Measurements from ENCODE around the gene COQ7.

GRCh38 chr16:19031738-19032137 is 35.7 kb upstream of the COQ7 start:
- no peak for TF ChIP-seq CTCF (IDR thresholded peaks at IDR 0.05 in 8 of 11, conservative IDR thresholded peaks at IDR 0.05 in 3 of 11)
- no peak for TF ChIP-seq POLR2A (IDR thresholded peaks at IDR 0.05)

All from spleen (tissue), 7 donors.